Activated CD8-positive, alpha-beta memory T cell treated with anti-CD3 and anti-CD28 coated beads for 24 hours (primary cell): ENCODE results near the gene FAU.

Experiments used
- DNase-seq: peaks from one replicate; pipeline ENCODE4 v3.0.0-alpha.2; 2020

FAU gene

DNA sequence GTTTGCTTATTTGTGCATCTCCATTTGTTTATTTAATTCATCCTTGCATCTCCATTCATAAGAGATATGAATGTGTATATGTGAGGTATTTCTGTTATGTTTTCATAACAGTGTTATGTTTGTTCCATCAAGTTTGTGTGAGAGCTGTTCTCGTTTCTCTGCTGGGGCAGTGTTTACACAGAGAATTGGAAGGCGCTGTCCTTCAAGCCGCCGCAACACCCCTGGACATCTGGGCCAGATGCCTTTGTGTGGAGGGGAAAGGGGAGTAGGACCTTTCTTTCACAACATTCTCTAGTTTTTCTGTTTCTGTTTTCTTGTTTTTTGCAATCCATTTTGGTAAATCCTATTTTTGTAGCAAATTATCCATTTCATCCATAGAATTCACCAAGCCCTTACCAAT lies 17.3 kb downstream of the FAU start:
- no peak for DNase-seq

DNA sequence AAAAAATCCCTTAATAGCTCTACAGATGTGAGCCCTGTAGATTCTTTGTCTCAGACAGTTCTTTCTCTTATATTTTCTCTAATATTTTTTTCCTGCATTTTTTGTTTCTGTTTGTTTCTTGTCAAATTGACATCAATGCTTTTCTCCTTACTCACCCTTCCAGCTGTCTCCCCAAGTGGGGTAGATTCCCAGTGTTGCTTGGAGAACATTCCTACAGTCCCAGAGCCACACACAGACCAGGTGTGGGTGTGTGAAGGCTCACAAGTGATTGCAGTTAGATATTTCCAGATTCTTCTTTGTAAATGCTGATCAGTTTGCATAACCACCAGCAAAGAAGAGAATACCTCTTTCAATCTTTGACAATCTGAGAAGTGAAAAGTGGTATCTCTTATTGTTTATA lies 18.5 kb downstream of the FAU start:
- no peak for DNase-seq

DNA sequence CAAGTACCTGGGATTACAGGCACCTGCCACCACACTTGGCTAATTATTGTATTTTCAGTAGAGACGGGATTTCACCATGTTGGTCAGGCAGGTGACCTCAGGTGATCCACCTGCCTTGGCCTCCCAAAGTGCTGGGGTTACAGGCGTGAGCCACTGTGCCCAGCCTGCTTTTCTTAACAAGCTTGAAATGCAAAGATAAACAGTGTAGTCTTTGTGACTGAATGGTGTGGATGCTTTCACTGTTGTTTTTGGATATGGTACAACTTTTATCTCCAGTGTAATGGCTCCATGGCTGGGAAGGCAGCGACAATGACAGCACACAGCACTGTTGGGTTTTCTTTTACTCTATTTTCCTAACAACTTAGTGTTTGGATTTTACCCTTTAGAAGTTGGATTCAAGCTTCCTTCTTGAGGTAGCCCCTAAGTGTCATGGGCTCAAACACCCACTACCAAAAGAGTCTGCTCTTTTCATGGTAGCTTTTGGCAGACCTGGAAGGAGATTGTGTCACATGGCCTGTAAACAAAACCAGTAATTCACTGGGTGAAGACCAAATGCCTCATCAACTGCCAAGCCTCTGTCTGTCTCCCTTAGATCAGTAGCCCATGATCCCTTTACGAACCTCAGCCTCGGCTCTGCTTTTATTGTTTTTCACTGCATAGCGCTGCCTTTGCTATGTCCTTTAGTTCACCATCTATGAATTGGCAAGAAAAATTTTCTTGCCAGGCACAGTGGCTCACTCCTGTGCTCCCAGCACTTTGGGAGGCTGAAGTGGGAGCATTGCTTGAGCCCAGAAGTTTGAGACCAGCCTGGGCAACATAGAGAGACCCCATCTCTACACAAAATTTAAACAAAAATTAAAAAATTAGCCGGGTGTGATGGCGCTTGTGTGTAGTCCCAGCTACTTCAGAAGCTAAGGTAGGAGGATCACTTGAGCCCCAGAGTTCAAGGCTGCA lies 19.5 kb downstream of the FAU start:
- DNase-seq = no peak

DNA sequence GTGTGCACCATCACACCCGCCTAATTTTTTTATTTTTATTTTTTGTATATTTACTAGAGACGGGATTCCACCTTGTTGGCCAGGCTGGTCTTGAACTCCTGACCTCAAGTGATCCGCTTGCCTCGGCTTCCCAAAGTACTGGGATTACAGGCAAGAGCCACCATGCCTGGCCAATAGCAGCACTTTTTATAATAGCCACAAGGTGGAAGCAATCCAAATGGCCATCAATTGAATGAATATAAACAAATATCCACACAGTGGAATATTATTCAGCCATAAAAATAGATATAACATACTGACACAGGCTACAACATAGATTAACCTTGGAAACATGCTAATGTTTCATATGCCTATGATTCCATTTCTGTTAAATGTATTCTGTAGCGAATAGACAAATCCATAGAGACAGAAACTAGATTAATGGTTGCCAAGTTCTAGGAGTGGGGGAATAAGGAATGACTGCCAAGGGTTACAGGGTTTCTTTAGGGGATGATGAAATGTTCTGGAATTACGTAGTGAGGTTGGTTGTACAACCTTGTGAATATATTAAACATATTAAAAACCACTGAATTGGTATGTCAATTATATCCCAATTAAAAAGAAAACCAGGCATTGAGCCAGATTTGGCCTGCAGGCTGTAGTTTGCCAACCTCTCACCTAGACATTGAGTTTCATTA lies 21.1 kb downstream of the FAU start:
- DNase-seq = no peak

DNA sequence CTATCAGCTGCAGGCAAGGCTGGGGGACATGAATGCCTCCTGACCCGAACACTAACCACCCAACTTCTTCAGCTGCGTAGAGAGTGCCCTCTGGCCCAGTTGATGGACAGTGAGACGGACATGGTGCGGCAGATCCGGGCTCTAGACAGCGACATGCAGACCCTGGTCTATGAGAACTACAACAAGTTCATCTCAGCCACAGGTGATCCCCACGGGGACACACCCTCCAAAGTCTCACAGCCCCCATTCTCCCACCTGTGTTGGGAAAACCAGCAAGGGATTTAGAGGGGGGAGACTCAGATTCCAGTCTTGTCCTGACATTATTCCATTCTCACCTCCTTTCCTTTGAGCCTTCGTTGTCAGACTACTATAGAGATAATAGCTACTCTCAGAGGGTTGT lies 25.0 kb downstream of the FAU start:
- no peak for DNase-seq

DNA sequence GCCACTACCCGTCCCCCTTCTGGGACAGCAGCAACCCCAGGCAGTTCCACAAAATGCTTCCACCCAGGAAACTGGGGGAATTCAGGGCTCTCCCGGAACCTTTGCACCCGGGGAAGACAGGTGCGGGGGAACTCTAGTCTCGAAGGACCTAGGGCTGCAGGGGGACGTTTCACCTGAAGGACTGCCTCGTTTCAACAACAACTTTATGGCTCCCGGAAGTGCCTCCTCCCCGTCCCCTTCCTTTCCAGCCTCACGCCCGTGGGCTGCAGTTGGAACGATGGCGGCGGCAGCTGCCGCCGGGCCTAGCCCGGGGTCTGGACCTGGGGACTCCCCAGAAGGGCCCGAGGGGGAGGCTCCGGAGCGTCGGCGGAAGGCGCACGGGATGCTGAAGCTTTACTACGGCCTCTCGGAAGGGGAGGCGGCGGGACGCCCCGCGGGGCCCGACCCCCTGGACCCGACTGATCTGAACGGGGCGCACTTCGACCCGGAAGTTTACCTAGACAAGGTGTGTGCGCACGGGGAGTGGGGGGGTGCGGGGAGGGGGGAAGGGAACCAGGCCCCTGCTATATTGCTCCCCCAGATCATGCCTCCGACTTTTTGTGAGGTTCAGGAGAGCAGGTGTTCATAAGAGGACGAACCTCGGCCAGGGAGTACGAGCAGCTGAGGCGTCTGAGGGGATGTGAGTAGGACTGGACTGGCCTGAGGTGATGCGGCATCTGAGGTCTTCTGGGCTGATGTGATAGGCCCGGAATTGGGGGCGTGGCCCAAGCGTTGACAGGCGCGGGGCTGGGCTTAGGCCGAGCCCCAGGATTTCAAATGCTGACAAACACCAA lies 25.7 kb downstream of the FAU start, which contains the start of gene VPS51:
Gene VPS51 (plus strand): TSS at position 241 of the 833 bp plus-strand sequence. CDS start 37 bp downstream, at position 278.
- peak; percentile 92 for DNase-seq

DNA sequence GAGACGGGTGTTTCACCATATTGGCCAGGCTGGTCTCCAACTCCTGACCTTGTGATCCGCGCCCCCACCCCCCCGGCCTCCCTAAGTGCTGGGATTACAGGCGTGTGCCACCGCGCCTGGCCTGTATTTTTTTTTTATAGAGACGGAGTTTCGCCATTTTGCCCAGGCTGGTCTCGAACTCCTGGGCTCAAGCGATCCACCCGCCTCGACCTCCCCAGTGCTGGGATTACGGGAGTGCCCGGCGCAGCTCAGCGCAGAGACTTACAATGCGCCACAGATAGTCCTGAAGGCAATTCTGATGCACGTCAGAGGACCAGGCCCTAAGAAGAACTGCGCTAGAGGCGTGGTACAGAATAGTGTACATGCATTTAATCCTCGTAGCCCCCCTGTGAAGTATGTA lies 26.5 kb downstream of the FAU start:
- DNase-seq = no peak

DNA sequence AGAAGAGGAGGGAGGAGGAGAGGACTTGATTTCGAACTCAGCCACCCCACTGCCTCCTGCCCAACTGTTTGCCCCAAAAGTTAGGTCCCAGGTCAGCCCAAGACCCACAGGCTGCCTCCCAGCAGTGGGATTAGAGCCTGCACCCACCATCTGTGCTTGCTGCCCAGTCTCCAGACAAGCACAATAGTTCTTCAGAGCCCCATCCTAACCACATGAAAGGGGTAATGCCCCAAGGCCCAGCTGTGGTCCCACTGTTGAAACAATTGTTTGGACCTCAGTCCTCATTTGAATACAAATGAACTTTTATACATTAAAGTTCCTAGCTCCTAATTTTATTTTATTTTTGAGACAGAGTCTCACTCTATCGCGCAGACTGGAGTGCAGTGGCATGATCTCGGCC lies 31.3 kb downstream of the FAU start:
- no peak for DNase-seq

DNA sequence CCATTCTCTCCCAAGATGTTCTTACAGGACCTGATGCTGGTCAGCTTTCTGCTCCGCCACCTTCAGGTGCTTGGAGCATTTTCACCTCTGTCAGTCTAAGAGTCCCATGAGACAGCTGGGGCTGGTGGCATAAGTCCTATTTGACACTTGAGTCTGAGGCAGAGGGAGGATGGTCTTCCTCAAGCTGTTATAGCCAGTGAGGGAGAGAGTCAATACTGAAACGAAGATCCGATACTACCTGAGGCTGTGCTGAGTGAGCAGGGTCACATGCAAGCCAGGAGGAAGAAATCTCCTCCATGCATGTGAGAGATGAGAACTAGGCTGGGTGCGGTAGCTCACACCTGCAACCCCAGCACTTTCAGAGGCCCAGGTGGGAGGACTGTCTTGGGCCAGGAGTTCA lies 32.3 kb downstream of the FAU start:
- DNase-seq = no peak

DNA sequence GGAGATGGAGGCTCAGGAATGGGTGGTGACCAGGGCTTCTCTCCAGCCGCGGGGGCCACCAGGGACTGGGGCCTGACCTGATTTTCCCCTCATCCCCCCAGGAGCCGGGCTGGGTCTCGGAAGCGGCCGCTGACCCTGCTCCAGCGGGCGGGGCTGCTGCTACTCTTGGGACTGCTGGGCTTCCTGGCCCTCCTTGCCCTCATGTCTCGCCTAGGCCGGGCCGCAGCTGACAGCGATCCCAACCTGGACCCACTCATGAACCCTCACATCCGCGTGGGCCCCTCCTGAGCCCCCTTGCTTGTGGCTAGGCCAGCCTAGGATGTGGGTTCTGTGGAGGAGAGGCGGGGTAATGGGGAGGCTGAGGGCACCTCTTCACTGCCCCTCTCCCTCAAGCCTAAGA lies 34.1 kb downstream of the FAU start:
- no peak for DNase-seq

DNA sequence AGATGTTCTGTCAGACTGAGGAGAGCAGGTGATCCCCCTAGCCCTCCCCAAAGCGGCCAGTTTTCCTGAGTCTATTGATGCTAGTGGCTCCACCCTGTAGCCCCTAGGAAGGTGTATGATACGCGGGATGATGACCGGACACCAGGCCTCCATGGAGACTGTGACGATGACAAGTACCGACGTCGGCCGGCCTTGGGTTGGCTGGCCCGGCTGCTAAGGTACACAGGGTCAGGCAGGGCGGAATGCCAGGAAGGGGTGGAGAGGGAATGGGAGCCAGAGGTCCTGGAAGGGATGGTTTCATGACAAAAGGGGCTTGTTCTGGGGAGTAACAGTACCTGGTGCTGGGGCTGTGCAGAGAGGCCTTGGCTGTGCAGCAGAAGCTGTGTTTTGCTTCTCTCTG lies 34.7 kb downstream of the FAU start:
- DNase-seq = no peak

DNA sequence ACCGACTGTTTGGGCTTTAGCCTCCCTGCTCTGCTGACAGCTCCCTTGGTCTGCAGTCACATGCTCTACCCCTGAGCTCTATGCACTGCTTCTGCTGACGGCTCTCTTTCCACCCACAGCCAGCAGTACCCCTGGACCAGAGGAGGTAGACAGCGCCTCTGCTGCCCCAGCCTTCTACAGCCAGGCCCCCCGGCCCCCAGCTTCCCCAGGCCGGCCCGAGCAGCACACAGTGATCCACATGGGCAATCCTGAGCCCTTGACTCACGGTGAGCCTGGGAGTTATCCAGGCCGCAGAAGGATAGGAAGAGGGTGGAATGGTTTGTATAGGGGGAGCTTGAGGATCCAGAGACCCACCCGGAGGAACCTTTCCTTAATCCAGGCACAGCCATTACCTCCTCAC lies 35.1 kb downstream of the FAU start:
- DNase-seq = no peak

DNA sequence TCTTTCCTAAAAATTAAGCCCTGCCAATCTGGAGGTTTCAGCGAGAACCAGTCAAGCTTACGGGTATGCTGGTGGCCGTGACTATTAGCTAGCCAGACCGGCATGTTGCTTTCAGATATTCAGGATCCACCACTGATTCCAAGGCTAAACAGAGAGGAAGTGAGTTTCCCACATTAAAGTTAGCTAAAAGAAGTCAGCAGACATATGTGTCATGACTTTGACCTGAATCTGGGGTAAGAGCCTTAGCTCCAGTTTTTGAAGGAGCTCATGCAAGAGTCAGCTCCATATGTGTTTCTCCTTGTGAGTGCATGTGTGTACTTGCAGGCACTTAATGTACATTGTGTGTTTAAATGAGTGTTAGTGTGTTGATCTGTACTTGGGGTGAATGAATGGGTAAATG lies 36.5 kb downstream of the FAU start:
- no peak for DNase-seq

DNA sequence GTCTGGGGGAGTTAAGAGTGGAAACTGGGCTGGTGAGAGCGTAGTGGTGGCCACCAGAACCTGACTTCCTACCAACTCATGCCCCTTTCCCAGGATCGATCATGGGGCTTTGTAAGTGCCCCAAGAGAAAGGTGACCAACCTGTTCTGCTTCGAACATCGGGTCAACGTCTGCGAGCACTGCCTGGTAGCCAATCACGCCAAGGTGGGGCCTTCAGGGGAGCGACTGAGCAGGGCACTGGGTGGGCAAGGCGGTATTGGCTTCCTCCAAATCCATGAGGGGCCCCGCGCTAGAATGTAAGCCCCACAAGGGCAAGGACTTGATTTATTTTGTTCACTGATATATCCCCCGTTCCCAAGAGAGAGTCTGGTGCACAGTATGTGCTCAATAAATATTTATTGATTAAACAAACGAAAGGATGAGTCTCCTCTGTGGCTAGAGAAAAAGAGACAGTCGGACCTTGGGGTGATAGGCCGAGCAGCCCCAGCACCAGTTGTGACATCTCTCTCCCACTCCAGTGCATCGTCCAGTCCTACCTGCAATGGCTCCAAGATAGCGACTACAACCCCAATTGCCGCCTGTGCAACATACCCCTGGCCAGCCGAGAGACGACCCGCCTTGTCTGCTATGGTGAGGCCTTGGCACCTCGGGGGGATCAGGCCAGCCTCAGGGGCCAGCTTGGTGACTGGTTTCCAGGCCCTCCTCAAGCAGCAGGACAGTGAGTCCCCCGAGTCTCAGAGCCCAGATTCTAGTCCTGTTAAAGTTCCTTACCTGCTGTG lies 37.1 kb downstream of the FAU start:
- DNase-seq = no peak

DNA sequence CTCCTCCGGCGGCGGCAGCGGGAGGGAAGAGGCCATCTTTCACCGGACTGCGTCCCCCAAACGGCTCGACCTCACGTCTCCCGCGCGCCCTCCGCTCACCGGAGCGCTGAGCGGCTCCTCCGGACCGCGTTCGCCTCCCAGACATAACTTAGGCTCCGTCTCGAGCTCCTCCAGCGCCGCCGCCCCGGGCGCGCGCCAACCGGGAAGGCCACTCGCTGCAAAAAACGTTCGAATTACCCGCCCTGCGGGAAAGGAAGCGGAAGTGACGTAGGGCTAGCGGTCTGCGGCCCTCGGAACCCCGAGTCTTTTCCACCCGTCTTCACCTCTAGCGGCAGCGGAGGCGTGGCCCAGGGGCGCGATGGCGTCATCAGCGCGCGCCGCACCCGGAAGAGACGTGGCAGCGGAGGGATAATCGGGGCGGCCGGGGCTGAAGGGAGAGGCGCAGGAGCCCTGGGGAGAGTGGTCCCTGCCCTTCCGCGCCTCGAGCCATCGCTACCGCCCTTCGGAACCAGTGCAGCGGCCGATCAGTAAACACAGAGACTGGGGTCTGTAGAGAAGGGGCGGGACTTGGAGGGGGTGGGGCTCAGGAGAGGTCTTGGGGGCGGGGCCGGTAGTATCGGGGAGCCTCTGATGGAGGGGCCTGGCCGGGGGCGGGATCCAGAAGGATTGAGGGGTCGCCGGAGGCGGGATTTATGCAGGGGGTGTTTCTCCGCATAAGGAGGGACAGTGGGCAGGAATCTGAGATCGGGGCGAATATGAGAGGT lies 37.9 kb downstream of the FAU start, which contains the start of the genes CDCA5 and ZFPL1:
Gene CDCA5 (minus strand): TSS at position 207 of the 764 bp plus-strand sequence. CDS start 62 bp downstream, at position 145.
Gene ZFPL1 (plus strand): TSS at position 389 of the 764 bp plus-strand sequence. CDS start 477 bp downstream, outside the sequence.
- peak; percentile 99 for DNase-seq

DNA sequence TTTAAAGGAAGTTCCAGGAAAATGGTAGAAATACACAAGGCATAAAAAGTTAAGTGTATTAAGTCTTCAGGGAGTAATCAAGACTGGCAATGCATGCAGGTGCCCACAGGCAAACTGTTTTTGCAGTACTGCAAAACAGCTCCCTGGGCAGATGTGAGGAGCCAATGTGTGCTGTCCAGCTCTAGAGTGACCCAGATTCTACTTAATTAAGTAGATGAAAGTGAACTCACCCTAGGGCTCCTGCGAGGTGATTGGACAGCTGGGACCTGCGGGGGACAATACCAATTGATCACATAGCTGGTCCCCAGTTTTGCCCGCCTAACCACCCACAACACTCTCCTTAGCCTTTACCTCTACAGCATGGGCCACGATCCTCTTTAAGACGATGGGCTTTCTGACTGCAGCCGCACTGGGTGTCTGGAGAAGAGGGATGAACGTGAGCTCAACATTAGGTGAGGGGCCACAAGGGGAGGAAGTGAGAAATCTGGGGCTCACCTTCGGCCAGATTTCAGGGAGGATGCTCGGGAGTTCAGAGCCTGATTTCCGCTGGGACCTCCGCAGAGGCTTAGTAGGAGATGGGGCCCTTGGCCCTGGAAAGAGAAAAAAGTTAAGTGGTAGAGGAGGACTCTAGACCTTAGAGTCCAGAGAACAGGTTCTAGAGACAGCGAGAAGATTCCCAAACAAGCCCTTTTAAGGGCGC lies 38.6 kb downstream of the FAU start:
- peak; percentile 61 for DNase-seq

DNA sequence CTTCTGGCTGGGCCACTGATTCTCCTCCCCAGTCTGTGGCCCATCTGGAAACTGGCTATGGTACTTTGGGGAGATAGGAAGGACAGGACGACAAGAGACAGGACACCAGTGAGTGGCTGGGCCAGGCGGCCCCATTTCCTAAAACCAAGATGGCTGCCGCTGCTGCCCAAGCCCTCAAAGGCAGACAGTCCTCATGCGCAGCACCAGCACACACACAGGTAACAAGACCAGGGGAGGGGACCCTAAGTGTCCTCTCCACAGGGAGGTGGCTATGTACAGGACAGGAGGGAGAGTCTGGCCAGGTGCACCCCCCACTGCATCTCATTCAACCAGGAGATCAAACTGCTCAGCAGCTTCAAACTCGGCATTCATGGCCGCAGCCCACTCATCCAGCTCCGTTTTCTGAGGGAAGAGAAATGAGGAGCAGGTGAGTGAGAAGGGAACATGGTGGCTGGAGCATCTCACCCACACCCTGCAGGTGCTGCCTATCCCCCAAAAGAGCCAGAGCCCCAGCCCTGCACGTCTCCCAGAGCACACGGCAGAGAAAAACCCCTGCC lies 43.1 kb downstream of the FAU start:
- no peak for DNase-seq

DNA sequence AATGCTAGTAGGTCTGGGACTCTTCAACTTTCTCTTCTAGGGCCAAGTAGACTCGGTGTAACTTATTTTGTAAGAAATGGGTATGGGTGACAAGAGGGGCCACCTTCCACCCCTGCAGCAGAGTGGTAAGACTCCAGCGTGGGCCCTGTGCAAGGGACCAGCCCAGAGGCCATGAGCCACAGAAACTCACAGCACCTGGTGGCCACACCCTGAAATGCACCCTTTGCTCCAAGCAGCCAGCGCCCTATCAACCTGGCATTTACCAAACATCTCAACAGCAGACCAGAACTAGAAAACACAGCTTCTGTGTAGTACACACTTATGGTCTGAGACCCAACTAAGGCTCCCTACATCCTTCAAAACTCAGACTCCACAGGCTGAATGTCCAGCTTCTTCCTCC lies 43.8 kb downstream of the FAU start:
- peak; percentile 83 for DNase-seq

DNA sequence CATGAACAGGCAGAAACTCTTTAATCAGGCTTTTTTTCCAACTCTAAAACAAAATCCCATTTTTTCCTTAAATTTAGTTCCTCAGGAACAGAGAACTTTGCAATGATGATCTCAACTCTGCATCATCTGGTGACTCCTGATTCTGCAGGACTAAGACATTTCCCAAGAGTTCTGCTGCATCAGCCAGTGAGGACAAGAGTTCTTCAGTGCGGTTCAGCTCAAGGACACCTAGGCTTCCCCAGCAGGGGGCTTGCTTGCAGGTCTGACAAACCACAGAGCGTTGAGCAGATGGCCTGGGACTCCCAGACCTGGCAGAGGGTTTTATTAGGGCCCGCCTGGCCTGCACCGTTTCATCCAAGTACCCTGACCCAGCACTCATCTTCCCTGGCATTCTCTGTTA lies 44.5 kb downstream of the FAU start:
- DNase-seq = no peak

DNA sequence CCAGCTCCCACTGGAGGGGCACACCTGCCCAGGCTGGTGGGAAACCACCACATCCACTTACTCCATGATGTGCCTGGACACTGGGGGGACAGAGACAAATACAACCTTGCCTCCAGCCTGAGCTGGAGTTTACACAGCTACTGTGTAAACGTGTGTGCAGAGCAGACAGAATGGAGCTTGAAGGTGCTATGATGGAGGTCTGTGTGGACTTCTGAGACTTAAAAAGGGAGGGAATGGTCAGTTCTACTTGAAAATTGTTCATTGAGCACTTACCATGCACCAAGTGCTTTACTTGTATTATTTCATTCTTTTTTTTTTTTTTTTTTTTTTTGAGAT lies 49.3 kb downstream of the FAU start:
- no peak for DNase-seq
